Panc1 (cell line): ENCODE measurements around the gene UBE2M. TPM values are rescaled to one million over a fixed set of nuclear protein-coding genes. Genes with fewer than 3 reads are reported as not detected.
A peak's percentile ranks its signal among the peaks of the same experiment; 100 is the strongest.
"Not testable (repeated sequence)": the region's sequence is repeated elsewhere in the genome, so short reads cannot be mapped to it uniquely, and the experiment has no call there.

Experiments
- ATAC-seq: fragments of 200-7000 bp; cut with Tn5 transposase; 2 replicates; pipeline ENCODE4 v1.9.1; 2020; ENCODE audit warnings: mild to moderate bottlenecking, moderate library complexity
- BruUV-seq: library from RNA; stranded (reverse); fragments of 400-500 nt; replicated peaks from 2 replicates; lab custom pipeline; 2021; lab: Mats Ljungman, UMichigan
- CTCF ChIA-PET: fragments of 300-600 bp; sonication (Branson Sonifier 250); formaldehyde crosslinking; loops from one replicate; lab custom pipeline; 2022; ENCODE audit warnings: antibody characterized with exemption; lab: Charles Lee
- POLR2A ChIA-PET: fragments of 300-600 bp; sonication (Branson Sonifier 250); formaldehyde crosslinking; loops from one replicate; lab custom pipeline; 2022; ENCODE audit warnings: antibody characterized with exemption; lab: Charles Lee
- DNase-seq: peaks from one replicate; pipeline ENCODE4 v3.0.0-alpha.2; 2010; ENCODE audit warnings: low read depth, low spot score
- H3K27ac ChIP-seq: 2 replicates; pipeline ENCODE4 v1.5.1; 2011; ENCODE audit warnings: mild to moderate bottlenecking, low read length, inconsistent platforms
- H3K27me3 ChIP-seq: fragments of 200-500 bp; sonication (Bioruptor generic); 2 replicates; pipeline ENCODE4 v1.6.0; 2014; ENCODE audit warnings: low read length, inconsistent platforms; ENCODE audit not compliant: control insufficient read depth, insufficient read depth
- H3K36me3 ChIP-seq: fragments of 200-500 bp; sonication (Bioruptor generic); 2 replicates; pipeline ENCODE4 v1.5.1; 2014; ENCODE audit warnings: inconsistent platforms, mild to moderate bottlenecking, low read length, moderate library complexity; ENCODE audit not compliant: control insufficient read depth, insufficient read depth
- H3K4me1 ChIP-seq: 2 replicates; pipeline ENCODE4 v1.5.1; 2011; ENCODE audit warnings: inconsistent platforms, mild to moderate bottlenecking, low read length, moderate library complexity; ENCODE audit not compliant: control insufficient read depth, insufficient read depth
- H3K4me3 ChIP-seq, 2 experiments: 2 replicates each; pipeline ENCODE4 v1.5.1; 2011 to 2012; ENCODE audit warnings: low read depth in 2 of 2, low read length in 2 of 2, mild to moderate bottlenecking in 2 of 2, inconsistent platforms in 1 of 2, moderate library complexity in 1 of 2
- H3K9me3 ChIP-seq: fragments of 200-500 bp; sonication (Bioruptor generic); 2 replicates; pipeline ENCODE4 v1.5.1; 2014; ENCODE audit warnings: low read depth, mild to moderate bottlenecking, inconsistent platforms, low read length, moderate library complexity; ENCODE audit not compliant: control insufficient read depth, insufficient read depth
- CTCF ChIP-seq: fragments of 450-650 bp; IDR thresholded peaks from 2 replicates; pipeline ENCODE4 v1.5.1; 2017; ENCODE audit warnings: mild to moderate bottlenecking
- POLR2AphosphoS5 ChIP-seq: IDR thresholded peaks from 2 replicates; pipeline ENCODE4 v1.6.1; 2012; ENCODE audit warnings: mild to moderate bottlenecking, low read depth, low read length, moderate library complexity
- REST ChIP-seq, 2 experiments: IDR thresholded peaks; 2 replicates each; pipeline ENCODE4 v1.6.1; 2011 to 2012; ENCODE audit warnings: low read depth in 2 of 2, control low read depth in 1 of 2, low read length in 1 of 2, mild to moderate bottlenecking in 1 of 2, moderate library complexity in 1 of 2; ENCODE audit not compliant: insufficient read depth in 1 of 2
- SIN3A ChIP-seq: IDR thresholded peaks from 2 replicates; pipeline ENCODE4 v1.6.1; 2012; ENCODE audit warnings: low read depth, mild to moderate bottlenecking, low read length, moderate library complexity, borderline replicate concordance; ENCODE audit not compliant: insufficient read depth
- TCF7L2 ChIP-seq: IDR thresholded peaks from 2 replicates; pipeline ENCODE4 v1.6.1; 2011; ENCODE audit warnings: mild to moderate bottlenecking, low read depth, low read length, inconsistent platforms
- in situ Hi-C: cut with HindIII; loops from 2 replicates; pipeline ENCODE4 v1.10.0; 2016; ENCODE audit warnings: low sequenced_read_pairs, low pct_unique_long_range_greater_than_20kb
- intact Hi-C: fragments of 100-400 bp; cut with micrococcal nuclease; formaldehyde crosslinking; loops from one replicate; pipeline ENCODE4 v1.10.0; 2022; ENCODE audit not compliant: unreplicated experiment
- total RNA-seq: library from RNA; stranded (reverse); gene quantifications from one replicate; pipeline ENCODE4 v1.2.1, GENCODE V29; 2021; ENCODE audit not compliant: unreplicated experiment

The UBE2M gene
- total RNA-seq, 1 experiment from 2014 or later: 189 TPM

GRCh38 chr19:58543826-58544590 is 14.4 kb downstream of the UBE2M start, which contains the start of gene TRIM28:
TSS of gene TRIM28 (plus strand) at chr19:58544064. CDS start at chr19:58544758, 694 bp downstream.
- Histone ChIP-seq H3K4me1 (peaks cover 10% of the 10 kb centered on the region), H3K36me3 (peaks cover 28% of the 10 kb centered on the region), H3K27ac (peak within 1 kb of the TSS; percentile 96), H3K4me3 (peak within 1 kb of the TSS; percentile 91 to 100), H3K9me3 (no peaks in the 10 kb centered on the region), H3K27me3 (peaks cover 4% of the 10 kb centered on the region)
- POLR2A ChIA-PET: interaction anchor here (0.5 to 1.2 kb wide), 8 partner anchors 8 to 126 kb away, joined by 3 to 8 read pairs (median 5); partner anchors contain the start of genes CHMP2A and ZBTB45
- CTCF ChIA-PET: interaction anchor here (0.5 to 1.2 kb wide), 2 partner anchors 24 to 265 kb away, joined by 10 to 11 read pairs; partner anchors contain the start of genes ZBTB45 and ZNF8
- in situ Hi-C loops: no loop called here
- DNase-seq (peak; percentile 97), ATAC-seq (peak; percentile 97)
- intact Hi-C loops: no loop called here
- TF ChIP-seq TCF7L2 (0 out of 2 replicates have a peak, but pooled peaks have one; percentile 20), CTCF (no peak), POLR2AphosphoS5 (peak; percentile 98), REST (IDR thresholded peaks at IDR 0.05; ENCODE audit: insufficient read depth in 1 of 2, low read depth in 2 of 2, low read length in 1 of 2) (0 out of 4 replicates have a peak, but pooled peaks of 1 of the 2 experiments have one; percentile 12), SIN3A (peak; percentile 97)
- no TSS peak for BruUV-seq

- CTCF ChIA-PET, intact Hi-C loops: not testable (repeated sequence)
- POLR2A ChIA-PET: interaction anchor here (0.8 kb wide), 1 partner anchor 34 kb away, joined by 8 read pairs; no protein-coding TSS in a partner anchor
These were observed 15.6 kb downstream of the UBE2M start for GRCh38 chr19:58542641-58543372.

GRCh38 chr19:58539169-58539559 is 19.2 kb downstream of the UBE2M start:
- ATAC-seq, H3K4me3 ChIP-seq, H3K4me1 ChIP-seq, POLR2A ChIA-PET, H3K27me3 ChIP-seq, H3K36me3 ChIP-seq, intact Hi-C loops, H3K9me3 ChIP-seq, in situ Hi-C loops, DNase-seq, CTCF ChIA-PET, BruUV-seq: not testable (repeated sequence)
- H3K27ac ChIP-seq: peak overlapping the region; percentile 18

More at GRCh38 chr19:58542641-58543372, 15.6 kb downstream of the UBE2M start:
- in situ Hi-C loops, DNase-seq, H3K27me3 ChIP-seq, BruUV-seq, H3K9me3 ChIP-seq, ATAC-seq: not testable (repeated sequence)
- H3K4me3 ChIP-seq: peak overlapping the region; percentile 91 to 100
- peak overlapping the region; percentile 96 for H3K27ac ChIP-seq
- peaks cover 16% of the 10 kb centered on the region; the same call in 1 of the 2 replicates for H3K36me3 ChIP-seq
- peaks cover 13% of the 10 kb centered on the region for H3K4me1 ChIP-seq
